Naive B cell (primary cell): ENCODE measurements around the gene TBC1D16. TPM values are rescaled to one million over a fixed set of nuclear protein-coding genes. Genes with fewer than 3 reads are reported as not detected.
"Not testable (repeated sequence)": the region's sequence is repeated elsewhere in the genome, so short reads cannot be mapped to it uniquely, and the experiment has no call there.

ENCODE experiments used
- ATAC-seq, 2 donors: fragments of 150-1000 bp; cut with Tn5 transposase; 2 replicates each; pipeline ENCODE4 v1.10.0; 2021; ENCODE audit warnings: low read depth in 2 of 2, mild to moderate bottlenecking in 2 of 2, moderate library complexity in 2 of 2
- DNase-seq: peaks from one replicate; pipeline ENCODE4 v3.0.0; 2022
- H3K27ac Mint-ChIP-seq, 6 donors: one replicate each; pipeline ENCODE4 v1.8.0; 2020 to 2022; ENCODE audit warnings: mild to moderate bottlenecking in 6 of 6, mixed read lengths in 6 of 6, moderate library complexity in 5 of 6, inconsistent platforms in 2 of 6
- H3K27me3 Mint-ChIP-seq, 3 donors: one replicate each; pipeline ENCODE4 v1.8.0; 2021 to 2022; ENCODE audit warnings: mixed read lengths in 3 of 3, mild to moderate bottlenecking in 1 of 3
- H3K36me3 Mint-ChIP-seq, 2 donors: one replicate each; pipeline ENCODE4 v1.8.0; 2020 to 2022; ENCODE audit warnings: mixed read lengths in 2 of 2, inconsistent platforms in 1 of 2, mild to moderate bottlenecking in 1 of 2
- H3K4me1 Mint-ChIP-seq, 3 donors: one replicate each; pipeline ENCODE4 v1.8.0; 2020 to 2022; ENCODE audit warnings: mixed read lengths in 3 of 3, inconsistent platforms in 1 of 3, mild to moderate bottlenecking in 1 of 3, moderate library complexity in 1 of 3
- H3K4me3 Mint-ChIP-seq, 8 donors: one replicate each; pipeline ENCODE4 v1.8.0; 2020 to 2022; ENCODE audit warnings: mild to moderate bottlenecking in 8 of 8, mixed read lengths in 8 of 8, moderate library complexity in 8 of 8, inconsistent platforms in 2 of 8
- H3K9me3 Mint-ChIP-seq, 7 donors: one replicate each; pipeline ENCODE4 v1.8.0; 2020 to 2022; ENCODE audit warnings: mixed read lengths in 7 of 7, mild to moderate bottlenecking in 5 of 7, inconsistent platforms in 2 of 7, moderate library complexity in 1 of 7
- polyA plus RNA-seq, 6 donors: library from polyadenylated mRNA; unstranded; fragments of 300-500 nt; fragmentation: Illumina TruSeq; gene quantifications; one replicate each; pipeline ENCODE4 v1.2.3, GENCODE V29; 2021; ENCODE audit warnings: low read depth in 6 of 6

The TBC1D16 gene
- polyA plus RNA-seq, 6 donors from 2014 or later: 0.31 to 2.6 (median 1.4) TPM; not detected in 1

GRCh38 chr17:79905832-79906231 is 129.8 kb downstream of the TBC1D16 start:
- Mint-ChIP-seq H3K27me3 (peaks cover 29 to 64% (median 51%) of the 10 kb centered on the region in 3 donors), H3K36me3 (no peaks in the 10 kb centered on the region), H3K27ac (no peak overlapping the region), H3K9me3 (no peaks in the 10 kb centered on the region), H3K4me1 (no peaks in the 10 kb centered on the region), H3K4me3 (no peak overlapping the region)
- no peak for ATAC-seq
- DNase-seq: no peak

GRCh38 chr17:79904865-79905264 is 130.8 kb downstream of the TBC1D16 start:
- no peak overlapping the region for H3K4me3 Mint-ChIP-seq
- H3K4me1 Mint-ChIP-seq: no peaks in the 10 kb centered on the region
- peaks cover 28 to 68% (median 58%) of the 10 kb centered on the region in 3 donors for H3K27me3 Mint-ChIP-seq
- peaks cover 0 to 1% (median 0%) of the 10 kb centered on the region in 7 donors for H3K9me3 Mint-ChIP-seq
- no peaks in the 10 kb centered on the region for H3K36me3 Mint-ChIP-seq
- no peak for ATAC-seq
- no peak overlapping the region for H3K27ac Mint-ChIP-seq
- no peak for DNase-seq

GRCh38 chr17:79902146-79902791 is 133.4 kb downstream of the TBC1D16 start:
- no peak overlapping the region for H3K27ac Mint-ChIP-seq
- H3K4me3 Mint-ChIP-seq: no peak overlapping the region
- H3K27me3 Mint-ChIP-seq: peaks cover 32 to 64% (median 52%) of the 10 kb centered on the region in 3 donors
- ATAC-seq (no peak), DNase-seq (no peak)
- H3K36me3 Mint-ChIP-seq: no peaks in the 10 kb centered on the region
- peaks cover 0 to 10% (median 8%) of the 10 kb centered on the region in 7 donors for H3K9me3 Mint-ChIP-seq
- H3K4me1 Mint-ChIP-seq: no peaks in the 10 kb centered on the region

GRCh38 chr17:79901131-79901530 is 134.5 kb downstream of the TBC1D16 start:
- DNase-seq (no peak), ATAC-seq (no peak)
- H3K27me3 Mint-ChIP-seq: peaks cover 34 to 63% (median 58%) of the 10 kb centered on the region in 3 donors
- H3K4me1 Mint-ChIP-seq: no peaks in the 10 kb centered on the region
- H3K9me3 Mint-ChIP-seq: peaks cover 0 to 10% (median 8%) of the 10 kb centered on the region in 7 donors
- no peak overlapping the region for H3K4me3 Mint-ChIP-seq
- no peaks in the 10 kb centered on the region for H3K36me3 Mint-ChIP-seq
- H3K27ac Mint-ChIP-seq: no peak overlapping the region

- Mint-ChIP-seq H3K36me3 (no peaks in the 10 kb centered on the region), H3K4me1 (no peaks in the 10 kb centered on the region), H3K27me3 (peaks cover 29 to 51% (median 48%) of the 10 kb centered on the region in 3 donors), H3K4me3 (no peak overlapping the region), H3K27ac (no peak overlapping the region), H3K9me3 (peaks cover 0 to 10% (median 8%) of the 10 kb centered on the region in 7 donors)
- ATAC-seq (no peak), DNase-seq (no peak)
Measured at GRCh38 chr17:79899584-79899983, 136.1 kb downstream of the TBC1D16 start.

- Mint-ChIP-seq H3K36me3 (no peaks in the 10 kb centered on the region), H3K4me3 (no peak overlapping the region), H3K4me1 (no peaks in the 10 kb centered on the region), H3K27me3 (peaks cover 26 to 39% (median 32%) of the 10 kb centered on the region in 3 donors), H3K9me3 (peaks cover 0 to 10% (median 8%) of the 10 kb centered on the region in 7 donors), H3K27ac (no peak overlapping the region)
- ATAC-seq (no peak), DNase-seq (no peak)
Measured at GRCh38 chr17:79897243-79898063, 138.2 kb downstream of the TBC1D16 start.

GRCh38 chr17:79893457-79893856 is 142.2 kb downstream of the TBC1D16 start:
- not testable (repeated sequence) for ATAC-seq, DNase-seq, H3K4me1 Mint-ChIP-seq, H3K36me3 Mint-ChIP-seq, H3K9me3 Mint-ChIP-seq, H3K27ac Mint-ChIP-seq, H3K4me3 Mint-ChIP-seq
- peaks cover 33 to 53% (median 39%) of the 10 kb centered on the region in 3 donors for H3K27me3 Mint-ChIP-seq

- peak overlapping the region in 2 of 6 donors; percentile 63 to 74 for H3K27ac Mint-ChIP-seq
Measured at GRCh38 chr17:79892457-79893241, 143.0 kb downstream of the TBC1D16 start.

GRCh38 chr17:79891113-79891730 is 144.4 kb downstream of the TBC1D16 start:
- ATAC-seq: no peak
- Mint-ChIP-seq H3K4me3 (no peak overlapping the region), H3K27me3 (peaks cover 30 to 58% (median 47%) of the 10 kb centered on the region in 3 donors), H3K36me3 (peaks cover 0 to 7% of the 10 kb centered on the region in 2 donors), H3K9me3 (peaks cover 0 to 4% (median 0%) of the 10 kb centered on the region in 7 donors), H3K27ac (peak overlapping the region in 2 of 6 donors; percentile 51 to 76), H3K4me1 (no peaks in the 10 kb centered on the region)
- DNase-seq: no peak

More at GRCh38 chr17:79892457-79893241, 143.0 kb downstream of the TBC1D16 start:
- Mint-ChIP-seq H3K36me3 (no peaks in the 10 kb centered on the region), H3K9me3 (peaks cover 0 to 2% (median 0%) of the 10 kb centered on the region in 7 donors), H3K4me1 (no peaks in the 10 kb centered on the region), H3K4me3 (no peak overlapping the region), H3K27me3 (peaks cover 31 to 52% (median 42%) of the 10 kb centered on the region in 3 donors)
- ATAC-seq: no peak
- no peak for DNase-seq

GRCh38 chr17:79890706-79891105 is 145.0 kb downstream of the TBC1D16 start:
- Mint-ChIP-seq H3K4me3 (no peak overlapping the region), H3K9me3 (peaks cover 0 to 4% (median 0%) of the 10 kb centered on the region in 7 donors), H3K27me3 (peaks cover 31 to 64% (median 51%) of the 10 kb centered on the region in 3 donors), H3K36me3 (peaks cover 0 to 7% of the 10 kb centered on the region in 2 donors), H3K4me1 (no peaks in the 10 kb centered on the region), H3K27ac (peak overlapping the region in 2 of 6 donors; percentile 51 to 76)
- no peak for DNase-seq
- ATAC-seq: no peak

GRCh38 chr17:79888811-79889634 is 146.6 kb downstream of the TBC1D16 start:
- Mint-ChIP-seq H3K27me3 (peaks cover 32 to 69% (median 54%) of the 10 kb centered on the region in 3 donors), H3K36me3 (peaks cover 0 to 7% of the 10 kb centered on the region in 2 donors), H3K4me3 (peak overlapping the region in 1 of 8 donors; percentile 9), H3K27ac (peak overlapping the region in 1 of 6 donors; percentile 15), H3K9me3 (peaks cover 0 to 4% (median 0%) of the 10 kb centered on the region in 7 donors), H3K4me1 (no peaks in the 10 kb centered on the region)
- DNase-seq: no peak
- no peak for ATAC-seq

- no peak overlapping the region for H3K27ac Mint-ChIP-seq
- H3K9me3 Mint-ChIP-seq: peaks cover 0 to 4% (median 0%) of the 10 kb centered on the region in 7 donors
- peaks cover 0 to 7% of the 10 kb centered on the region in 2 donors for H3K36me3 Mint-ChIP-seq
- peaks cover 38 to 79% (median 63%) of the 10 kb centered on the region in 3 donors for H3K27me3 Mint-ChIP-seq
- no peak overlapping the region for H3K4me3 Mint-ChIP-seq
- DNase-seq (no peak), ATAC-seq (no peak)
- no peaks in the 10 kb centered on the region for H3K4me1 Mint-ChIP-seq
Measured at GRCh38 chr17:79888009-79888540, 147.6 kb downstream of the TBC1D16 start.
